HepG2 (cell line): ENCODE results near the gene CFAP210. TPM values are rescaled to one million over a fixed set of nuclear protein-coding genes. Genes with fewer than 3 reads are reported as not detected.
A peak's percentile ranks its signal among the peaks of the same experiment; 100 is the strongest.

Experiments used
- CREBL2 ChIP-seq: sonication (generic); formaldehyde crosslinking; IDR thresholded peaks from 2 replicates; pipeline ENCODE4 v1.8.1; 2023; ENCODE audit warnings: missing genetic modification reagents, mild to moderate bottlenecking, borderline replicate concordance
- EZH2 ChIP-seq: conservative IDR thresholded peaks from 2 replicates; pipeline ENCODE4 v1.6.1; 2012; ENCODE audit warnings: mild to moderate bottlenecking, low read depth, low read length, moderate library complexity
- GLMP ChIP-seq: sonication (generic); formaldehyde crosslinking; IDR thresholded peaks from 2 replicates; pipeline ENCODE4 v1.9.0; 2021; ENCODE audit warnings: missing genetic modification reagents, mild to moderate bottlenecking, borderline replicate concordance
- HCFC1 ChIP-seq: fragments of 150-350 bp; IDR thresholded peaks from 2 replicates; pipeline ENCODE4 v1.6.1; 2014; ENCODE audit warnings: low read depth, low read length
- ZFP36L2 ChIP-seq: sonication (generic); formaldehyde crosslinking; IDR thresholded peaks from 2 replicates; pipeline ENCODE4 v1.4.0; 2020; ENCODE audit warnings: missing genetic modification reagents
- ZHX1 ChIP-seq: sonication (generic); formaldehyde crosslinking; IDR thresholded peaks from 2 replicates; pipeline ENCODE4 v1.8.1; 2022; ENCODE audit warnings: low read depth, mild to moderate bottlenecking, missing genetic modification reagents
- ZNF10 ChIP-seq: sonication (generic); formaldehyde crosslinking; IDR thresholded peaks from 2 replicates; pipeline ENCODE4 v1.4.0; 2020; ENCODE audit warnings: mild to moderate bottlenecking, low read depth, missing genetic modification reagents, borderline replicate concordance
- ZNF280B ChIP-seq: sonication (generic); formaldehyde crosslinking; IDR thresholded peaks from 2 replicates; pipeline ENCODE4 v1.5.0; 2020; ENCODE audit warnings: missing genetic modification reagents, mild to moderate bottlenecking, borderline replicate concordance
- ZNF354B ChIP-seq: sonication (generic); formaldehyde crosslinking; IDR thresholded peaks from 2 replicates; pipeline ENCODE4 v1.8.0; 2022; ENCODE audit warnings: mild to moderate bottlenecking, missing genetic modification reagents
- ZNF407 ChIP-seq: sonication (generic); formaldehyde crosslinking; IDR thresholded peaks from one replicate; pipeline ENCODE4 v1.5.1; 2020; ENCODE audit warnings: mild to moderate bottlenecking, missing genetic modification reagents; ENCODE audit errors: not compliant biosample characterization
- ZNF580 ChIP-seq: IDR thresholded peaks from 2 replicates; pipeline ENCODE4 v1.6.1; 2016; ENCODE audit warnings: low read depth, borderline replicate concordance
- ZNF619 ChIP-seq: sonication (generic); formaldehyde crosslinking; IDR thresholded peaks from 2 replicates; pipeline ENCODE4 v1.4.0; 2020; ENCODE audit warnings: mild to moderate bottlenecking, missing genetic modification reagents
- ZSCAN25 ChIP-seq: sonication (generic); formaldehyde crosslinking; IDR thresholded peaks from 2 replicates; pipeline ENCODE4 v1.8.0; 2022; ENCODE audit warnings: mild to moderate bottlenecking, missing genetic modification reagents
- polyA plus RNA-seq, 8 experiments: library from polyadenylated mRNA; depleted of rRNA in 3 of 8; stranded (reverse) in 7 of 8; unstranded in 1 of 8; fragments of >200 nt; fragmentation: Illumina TruSeq in 4 of 8; extraction: Trizol in 4 of 8; gene quantifications; 2 replicates each; pipeline versions ENCODE4 v1.2.1 to v1.2.3, GENCODE V29; 2011 to 2016; ENCODE audit warnings: low read depth in 4 of 8, missing spikeins in 1 of 8, mixed read lengths in 1 of 8; ENCODE audit not compliant: insufficient read depth in 1 of 8
- total RNA-seq, 5 experiments: library from RNA; depleted of rRNA; stranded (reverse); fragments of >200 nt; fragmentation: Illumina TruSeq; extraction: Trizol; gene quantifications; 2 replicates each; pipeline ENCODE4 v1.2.3, GENCODE V29; 2016; ENCODE audit warnings: low read depth in 1 of 5

Gene CFAP210
- total and polyA plus RNA-seq, 2 of the 13 experiments (the other 11 are each of a cell fraction or from before 2014, with no cell fraction given) = 0.18 TPM; not detected in 1

GRCh38 chr2:169683425-169684134, 10.6 kb downstream of the CFAP210 start (continued):
- TF ChIP-seq ZNF407 (CRISPR knock-in tag) (no peak), ZHX1 (no peak), CREBL2 (CRISPR knock-in tag) (no peak), ZNF580 (no peak), EZH2 (no peak), ZNF280B (CRISPR knock-in tag) (no peak), ZSCAN25 (CRISPR knock-in tag) (0 out of 2 replicates have a peak, but pooled peaks have one; percentile 24), ZNF354B (no peak; the same call in 1 of the 2 replicates), HCFC1 (no peak; the same call in 1 of the 2 replicates), ZFP36L2 (CRISPR knock-in tag) (no peak), GLMP (CRISPR knock-in tag) (no peak), ZNF619 (CRISPR knock-in tag) (no peak), ZNF10 (no peak)
